Lung microvascular endothelial cell (primary cell): Measurements from ENCODE around the gene PASD1. TPM values are rescaled to one million over a fixed set of nuclear protein-coding genes. Genes with fewer than 3 reads are reported as not detected.
"Not testable (repeated sequence)": the region's sequence is repeated elsewhere in the genome, so short reads cannot be mapped to it uniquely, and the experiment has no call there.

Experiments used
- DNase-seq, 2 donors: peaks; one replicate each; pipeline versions ENCODE4 v3.0.0 to v3.0.0-alpha.2; 2010; ENCODE audit warnings: low read depth in 2 of 2
- total RNA-seq: library from RNA; depleted of rRNA; stranded (reverse); fragments of >200 nt; gene quantifications from 2 replicates; pipeline ENCODE4 v1.2.1, GENCODE V29; 2014

PASD1 gene
- total RNA-seq, 1 donor from 2014 or later = not detected

- DNase-seq = no peak
Measured at GRCh38 chrX:151624677-151625076, 61.2 kb downstream of the PASD1 start.

GRCh38 chrX:151631822-151632221 is 68.3 kb downstream of the PASD1 start:
- DNase-seq = no peak

GRCh38 chrX:151633157-151633556 is 69.7 kb downstream of the PASD1 start:
- no peak for DNase-seq

GRCh38 chrX:151634937-151635336 is 71.5 kb downstream of the PASD1 start:
- DNase-seq = no peak

- DNase-seq = no peak
Measured at GRCh38 chrX:151641564-151641963, 78.1 kb downstream of the PASD1 start.

- no peak for DNase-seq
Measured at GRCh38 chrX:151675121-151675746, 111.8 kb downstream of the PASD1 start.

- DNase-seq = no peak
Measured at GRCh38 chrX:151676196-151676595, 112.7 kb downstream of the PASD1 start.

- no peak for DNase-seq
Measured at GRCh38 chrX:151679798-151680402, 116.4 kb downstream of the PASD1 start.

GRCh38 chrX:151680805-151681204 is 117.3 kb downstream of the PASD1 start:
- peak; percentile 36 to 57 for DNase-seq

- no peak for DNase-seq
Measured at GRCh38 chrX:151687635-151688034, 124.2 kb downstream of the PASD1 start.

GRCh38 chrX:151688695-151689094 is 125.2 kb downstream of the PASD1 start:
- DNase-seq = no peak

GRCh38 chrX:151692825-151693224 is 129.3 kb downstream of the PASD1 start:
- DNase-seq = no peak

- no peak for DNase-seq
Measured at GRCh38 chrX:151694121-151694520, 130.6 kb downstream of the PASD1 start.

- DNase-seq = no peak
Measured at GRCh38 chrX:151694661-151695582, 131.4 kb downstream of the PASD1 start, which contains the start of gene PRRG3. Gene PRRG3 (plus strand): TSS chrX:151695458. CDS start chrX:151698815, 3,357 bp downstream.

GRCh38 chrX:151695583-151696340 is 132.3 kb downstream of the PASD1 start:
- DNase-seq = no peak

- not testable (repeated sequence) for DNase-seq
Measured at GRCh38 chrX:151697082-151697481, 133.6 kb downstream of the PASD1 start.

GRCh38 chrX:151697522-151697921 is 134.0 kb downstream of the PASD1 start:
- DNase-seq = no peak

- DNase-seq = no peak
Measured at GRCh38 chrX:151698485-151698884, 135.0 kb downstream of the PASD1 start.

GRCh38 chrX:151699746-151700145 is 136.3 kb downstream of the PASD1 start:
- DNase-seq = no peak

- DNase-seq = no peak
Measured at GRCh38 chrX:151700581-151700980, 137.1 kb downstream of the PASD1 start.

GRCh38 chrX:151701071-151701470 is 137.6 kb downstream of the PASD1 start:
- DNase-seq = no peak

- DNase-seq = no peak
Measured at GRCh38 chrX:151701531-151701930, 138.1 kb downstream of the PASD1 start.
